WERI-Rb-1 (cell line): Measurements from ENCODE around the gene ZNF324.
A peak's percentile ranks its signal among the peaks of the same experiment; 100 is the strongest.

Experiments
- DNase-seq: peaks from one replicate; pipeline ENCODE4 v3.0.0-alpha.2; 2020
- H3K27ac ChIP-seq: fragments of 250-450 bp; sonication (Bioruptor Pico); 2 replicates; pipeline ENCODE4 v1.5.1; 2020; ENCODE audit warnings: mild to moderate bottlenecking, moderate library complexity
- H3K27me3 ChIP-seq: fragments of 250-450 bp; sonication (Bioruptor Pico); 2 replicates; pipeline ENCODE4 v1.5.1; 2021; ENCODE audit warnings: mild to moderate bottlenecking, low read depth, moderate library complexity; ENCODE audit not compliant: insufficient read depth, severe bottlenecking
- H3K36me3 ChIP-seq: fragments of 250-450 bp; sonication (Bioruptor Pico); 2 replicates; pipeline ENCODE4 v1.5.1; 2020; ENCODE audit warnings: mild to moderate bottlenecking, moderate library complexity
- H3K4me3 ChIP-seq: 2 replicates; pipeline ENCODE4 v1.5.1; 2011; ENCODE audit warnings: low read depth, mild to moderate bottlenecking, control low read depth, low read length
- H3K9me3 ChIP-seq: fragments of 250-450 bp; sonication (Bioruptor Pico); 2 replicates; pipeline ENCODE4 v1.5.1; 2021; ENCODE audit warnings: mild to moderate bottlenecking, moderate library complexity; ENCODE audit not compliant: severe bottlenecking
- CTCF ChIP-seq: IDR thresholded peaks from 2 replicates; pipeline ENCODE4 v1.5.1; 2011; ENCODE audit warnings: low read depth, mild to moderate bottlenecking, control low read depth, inconsistent platforms, low read length

The ZNF324 gene

GRCh38 chr19:58455306-58455705 is 11.6 kb upstream of the ZNF324 start:
- DNase-seq = no peak
- no peaks in the 10 kb centered on the region for H3K9me3 ChIP-seq
- H3K27me3 ChIP-seq = no peaks in the 10 kb centered on the region
- no peak overlapping the region for H3K4me3 ChIP-seq
- peaks cover 8% of the 10 kb centered on the region for H3K36me3 ChIP-seq
- TF ChIP-seq CTCF = no peak
- H3K27ac ChIP-seq = no peak overlapping the region

DNA sequence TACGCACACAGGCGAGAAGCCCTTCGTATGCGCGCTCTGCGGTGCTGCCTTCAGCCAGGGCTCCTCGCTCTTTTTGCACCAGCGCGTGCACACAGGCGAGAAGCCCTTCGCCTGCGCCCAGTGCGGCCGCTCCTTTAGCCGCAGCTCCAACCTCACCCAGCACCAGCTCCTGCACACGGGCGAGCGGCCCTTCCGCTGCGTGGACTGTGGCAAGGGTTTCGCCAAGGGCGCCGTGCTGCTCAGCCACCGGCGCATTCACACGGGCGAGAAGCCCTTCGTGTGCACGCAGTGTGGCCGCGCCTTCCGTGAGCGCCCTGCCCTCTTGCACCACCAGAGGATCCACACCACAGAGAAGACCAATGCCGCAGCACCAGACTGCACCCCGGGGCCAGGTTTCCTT is 10.8 kb upstream of the ZNF324 start:
- no peak for DNase-seq
- H3K27me3 ChIP-seq = no peaks in the 10 kb centered on the region
- no peak overlapping the region for H3K27ac ChIP-seq
- no peak for TF ChIP-seq CTCF
- peaks cover 8% of the 10 kb centered on the region for H3K36me3 ChIP-seq
- H3K4me3 ChIP-seq = no peak overlapping the region
- no peaks in the 10 kb centered on the region for H3K9me3 ChIP-seq

- Histone ChIP-seq H3K27me3 (no peaks in the 10 kb centered on the region), H3K27ac (no peak overlapping the region)
Measured at GRCh38 chr19:58460039-58460438, 6.8 kb upstream of the ZNF324 start.

DNA sequence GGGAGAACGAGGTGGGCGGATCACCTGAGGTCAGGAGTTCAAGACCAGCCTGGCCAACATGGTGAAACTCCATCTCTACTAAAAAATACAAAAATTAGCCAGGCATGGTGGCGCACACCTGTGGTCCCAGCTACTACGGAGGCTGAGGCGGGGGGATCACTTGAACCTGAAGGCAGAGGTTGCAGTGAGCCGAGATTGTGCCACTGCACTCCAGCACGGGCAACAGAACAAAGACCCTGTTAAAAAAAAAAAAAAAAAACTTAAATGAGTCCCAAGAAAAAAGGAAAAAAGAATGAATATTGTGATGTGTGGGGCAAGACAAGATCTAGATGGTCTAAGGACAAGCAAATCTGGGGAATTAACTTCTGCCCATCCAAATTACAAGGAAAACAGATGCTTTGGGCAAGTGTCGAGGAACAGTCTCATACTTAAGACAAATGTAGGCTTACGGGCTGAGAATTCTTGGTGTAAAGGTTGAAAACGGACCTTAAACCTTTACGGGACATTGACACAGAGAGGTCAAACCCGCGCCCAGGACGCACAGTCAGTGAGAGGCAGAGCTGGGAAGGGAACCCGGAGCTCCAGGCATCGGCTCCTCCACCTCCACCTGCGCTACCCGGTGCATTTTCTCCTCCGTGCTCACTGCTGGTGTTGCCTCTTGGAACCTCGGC is 656 bp upstream of the ZNF324 start:
- Histone ChIP-seq H3K9me3 (no peaks in the 10 kb centered on the region), H3K4me3 (peak overlapping the region; percentile 88), H3K27ac (no peak overlapping the region), H3K36me3 (peaks cover 11% of the 10 kb centered on the region), H3K27me3 (no peaks in the 10 kb centered on the region)
- no peak for DNase-seq
- no peak for TF ChIP-seq CTCF

More at GRCh38 chr19:58460039-58460438, 6.8 kb upstream of the ZNF324 start:
- no peak for DNase-seq
- Histone ChIP-seq H3K36me3 (peaks cover 8% of the 10 kb centered on the region), H3K9me3 (no peaks in the 10 kb centered on the region), H3K4me3 (no peak overlapping the region)
- no peak for TF ChIP-seq CTCF

GRCh38 chr19:58468216-58468839 is 1.4 kb downstream of the ZNF324 start:
- DNase-seq = no peak
- Histone ChIP-seq H3K4me3 (no peak overlapping the region), H3K27ac (no peak overlapping the region)

More at GRCh38 chr19:58468216-58468839, 1.4 kb downstream of the ZNF324 start:
- Histone ChIP-seq H3K9me3 (no peaks in the 10 kb centered on the region), H3K36me3 (peaks cover 25% of the 10 kb centered on the region), H3K27me3 (no peaks in the 10 kb centered on the region)
- no peak for TF ChIP-seq CTCF
